Activated CD4-positive, alpha-beta T cell treated with anti-CD3 and anti-CD28 coated beads for 48 hours (primary cell): ENCODE measurements around the gene TTC9B.

ENCODE experiments used
- DNase-seq: peaks from one replicate; pipeline ENCODE4 v3.0.0-alpha.2; 2020

The TTC9B gene

GRCh38 chr19:40217934-40218890 is at the start of gene TTC9B:
TSS of gene TTC9B (minus strand) at chr19:40218384. CDS start at chr19:40218381, 3 bp downstream.
- DNase-seq, result peak; percentile 63

GRCh38 chr19:40267601-40267997 is 49.4 kb upstream of the TTC9B start:
- no peak for DNase-seq

GRCh38 chr19:40266912-40267600 is 48.9 kb upstream of the TTC9B start:
- no peak for DNase-seq

- no peak for DNase-seq
These were observed 47.9 kb upstream of the TTC9B start for GRCh38 chr19:40266119-40266518.

GRCh38 chr19:40265763-40266099 is 47.5 kb upstream of the TTC9B start:
- no peak for DNase-seq

GRCh38 chr19:40265055-40265762 is 47.0 kb upstream of the TTC9B start:
- DNase-seq, result no peak

GRCh38 chr19:40264314-40265054 is 46.3 kb upstream of the TTC9B start:
- no peak for DNase-seq

GRCh38 chr19:40263440-40264313 is 45.5 kb upstream of the TTC9B start:
- no peak for DNase-seq

GRCh38 chr19:40262422-40262821 is 44.2 kb upstream of the TTC9B start:
- no peak for DNase-seq

- no peak for DNase-seq
These were observed 43.4 kb upstream of the TTC9B start for GRCh38 chr19:40261631-40262030.

- DNase-seq, result no peak
These were observed 38.9 kb upstream of the TTC9B start for GRCh38 chr19:40257096-40257517.

GRCh38 chr19:40256512-40256911 is 38.3 kb upstream of the TTC9B start:
- DNase-seq, result no peak

GRCh38 chr19:40255619-40256166 is 37.5 kb upstream of the TTC9B start:
- DNase-seq, result no peak

- DNase-seq, result no peak
These were observed 36.7 kb upstream of the TTC9B start for GRCh38 chr19:40254714-40255418.

GRCh38 chr19:40253611-40254092 is 35.5 kb upstream of the TTC9B start:
- DNase-seq, result no peak

- no peak for DNase-seq
These were observed 34.2 kb upstream of the TTC9B start for GRCh38 chr19:40252395-40252794.

GRCh38 chr19:40251991-40252390 is 33.8 kb upstream of the TTC9B start:
- DNase-seq, result no peak

- DNase-seq, result no peak
These were observed 33.1 kb upstream of the TTC9B start for GRCh38 chr19:40251244-40251643.

GRCh38 chr19:40249781-40250180 is 31.6 kb upstream of the TTC9B start:
- no peak for DNase-seq

- no peak for DNase-seq
These were observed 31.0 kb upstream of the TTC9B start for GRCh38 chr19:40249201-40249600.
